HuH-7.5 (cell line): ENCODE results near the gene SAMD4B.
"Not testable (repeated sequence)": the region's sequence is repeated elsewhere in the genome, so short reads cannot be mapped to it uniquely, and the experiment has no call there.

Experiments
- DNase-seq: peaks from one replicate; pipeline ENCODE4 v3.0.0; 2011; ENCODE audit warnings: low spot score

Gene SAMD4B

DNA sequence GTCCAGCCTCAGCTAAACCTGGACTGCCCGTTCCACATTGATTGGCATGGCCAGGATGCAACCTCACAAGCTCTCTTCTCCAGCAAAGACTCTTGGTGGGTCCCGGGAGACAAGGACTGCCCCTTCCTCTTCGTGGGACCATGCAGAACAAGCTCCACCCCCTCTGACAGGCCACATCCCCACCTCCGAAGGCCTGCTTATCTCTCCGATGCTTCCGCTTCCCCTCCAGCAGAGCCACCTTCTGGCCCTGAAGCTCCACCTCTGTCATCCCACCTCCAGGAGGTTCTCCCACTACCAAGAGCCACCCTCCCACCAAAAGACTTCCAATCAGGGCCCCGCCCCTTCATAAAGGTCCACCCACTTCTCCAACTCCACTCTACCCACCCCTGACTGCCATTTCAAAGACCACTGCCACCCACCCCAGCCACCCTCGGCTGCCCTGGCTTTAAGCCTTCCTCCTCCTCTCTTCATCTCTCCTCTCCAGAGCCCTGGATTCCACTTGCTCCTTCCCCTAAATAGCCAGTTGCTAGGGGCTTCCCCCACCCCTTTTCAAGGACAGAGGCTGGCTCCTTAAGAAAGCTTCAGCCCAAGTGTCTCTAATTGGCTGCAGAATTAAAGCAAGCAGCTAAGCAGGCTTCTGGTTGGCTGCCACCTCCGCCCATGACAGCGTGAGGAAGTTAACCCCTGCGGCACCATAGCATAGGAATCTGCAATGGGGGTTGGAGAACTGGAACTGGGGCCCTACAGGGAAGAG lies 31.5 kb upstream of the SAMD4B start:
- no peak for DNase-seq

DNA sequence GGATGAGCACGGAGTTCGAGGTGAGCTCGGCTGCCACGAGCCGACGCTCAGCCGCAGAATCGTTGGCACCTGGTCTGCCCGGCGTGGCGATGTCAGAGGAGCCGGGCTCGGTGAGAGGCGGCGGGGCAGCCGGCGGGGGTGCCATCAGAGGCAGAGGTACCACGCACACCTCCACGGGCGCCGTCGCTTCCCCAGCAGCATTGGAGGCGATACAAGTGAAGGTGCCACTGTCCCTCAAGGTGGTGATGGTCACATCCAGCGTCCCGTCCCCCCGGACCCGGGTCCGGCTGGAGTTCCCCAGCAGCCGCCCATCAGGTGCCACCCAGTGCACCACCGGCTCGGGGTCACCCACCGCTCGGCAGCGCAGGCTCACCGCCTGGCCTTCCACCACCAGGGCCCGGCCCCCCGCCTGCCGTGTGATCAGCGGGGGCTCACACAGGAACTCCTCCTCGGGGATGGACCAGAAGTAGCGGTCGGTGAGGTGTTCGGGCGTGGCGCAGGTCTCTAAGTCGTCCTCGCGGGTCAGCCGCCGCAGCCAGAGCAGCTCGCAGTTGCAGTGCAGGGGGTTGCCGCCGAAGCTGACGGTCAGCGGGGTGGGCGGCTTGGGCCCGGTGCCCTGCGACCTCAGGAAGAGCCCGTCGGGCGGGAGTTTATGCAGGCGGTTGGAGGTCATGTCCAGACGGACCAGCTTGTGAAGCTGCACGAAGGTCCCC lies 28.0 kb upstream of the SAMD4B start:
- DNase-seq: no peak

DNA sequence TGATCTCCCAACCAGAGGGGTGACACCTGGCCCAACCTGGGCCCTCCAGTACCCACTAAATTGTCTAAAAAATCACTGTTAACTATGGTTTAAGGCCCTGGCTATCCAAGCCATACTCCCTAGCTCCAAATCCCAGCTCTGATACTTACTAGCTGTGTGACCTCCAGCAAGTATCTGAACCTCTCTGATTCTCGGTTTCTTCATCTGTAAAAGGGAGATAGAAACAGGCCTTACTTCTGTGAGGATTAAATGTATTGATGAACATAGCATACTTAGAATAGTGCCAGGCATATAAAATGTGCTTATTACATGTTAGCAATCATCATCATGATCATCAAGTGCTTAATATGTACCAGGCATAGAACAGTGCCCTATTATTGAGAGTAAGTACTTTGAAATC lies 26.3 kb upstream of the SAMD4B start:
- no peak for DNase-seq

DNA sequence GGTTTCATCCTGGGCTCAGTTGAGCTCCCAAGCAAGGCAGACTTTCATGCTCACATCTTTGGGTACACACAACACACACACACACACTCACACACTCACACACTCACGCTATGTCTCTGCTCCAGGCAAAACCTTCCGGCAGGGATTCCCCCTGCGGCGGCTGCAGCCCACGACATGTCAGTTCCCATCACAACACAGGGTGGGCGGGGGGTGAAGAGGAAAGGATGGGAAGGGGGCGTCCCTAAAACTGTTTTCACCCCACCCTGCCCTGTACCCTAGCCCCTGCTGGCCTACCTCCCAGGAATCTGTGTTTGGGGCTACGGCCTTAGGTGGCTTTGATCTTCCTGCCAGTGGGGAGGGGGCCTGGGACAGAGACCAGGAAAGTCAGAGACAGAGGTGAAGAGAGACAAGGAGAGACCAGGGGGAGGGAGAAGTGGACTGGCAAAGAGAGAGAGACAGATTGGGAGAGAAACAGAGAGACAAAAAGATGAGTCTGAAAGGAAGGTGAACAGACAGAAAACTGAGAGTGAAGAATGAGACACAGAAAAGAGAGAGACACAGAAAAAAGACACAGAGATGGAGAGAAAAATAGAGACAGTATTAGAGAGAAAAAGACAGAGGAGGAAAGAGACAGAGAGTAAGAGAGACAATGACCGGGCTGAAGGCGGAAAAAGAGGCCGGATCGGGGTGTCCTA lies 25.4 kb upstream of the SAMD4B start:
- no peak for DNase-seq

DNA sequence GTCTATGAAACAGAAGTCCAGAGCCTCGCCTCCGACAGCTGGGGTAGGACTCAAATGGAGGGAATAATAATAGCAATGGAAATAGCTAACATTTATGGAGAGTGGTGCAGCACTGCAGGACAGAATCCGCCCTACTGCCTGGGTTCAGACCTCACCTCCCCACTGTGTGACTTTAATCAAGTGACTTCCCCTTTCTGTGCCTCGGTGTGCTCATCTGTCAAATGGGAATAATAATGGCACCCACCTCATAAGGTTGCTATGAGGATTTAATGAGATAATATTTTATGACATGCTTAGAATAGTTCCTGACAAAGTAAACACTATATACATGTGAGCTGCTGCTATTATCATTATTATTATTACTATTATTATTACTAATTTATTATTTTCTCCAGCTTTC lies 24.7 kb upstream of the SAMD4B start:
- DNase-seq: no peak

DNA sequence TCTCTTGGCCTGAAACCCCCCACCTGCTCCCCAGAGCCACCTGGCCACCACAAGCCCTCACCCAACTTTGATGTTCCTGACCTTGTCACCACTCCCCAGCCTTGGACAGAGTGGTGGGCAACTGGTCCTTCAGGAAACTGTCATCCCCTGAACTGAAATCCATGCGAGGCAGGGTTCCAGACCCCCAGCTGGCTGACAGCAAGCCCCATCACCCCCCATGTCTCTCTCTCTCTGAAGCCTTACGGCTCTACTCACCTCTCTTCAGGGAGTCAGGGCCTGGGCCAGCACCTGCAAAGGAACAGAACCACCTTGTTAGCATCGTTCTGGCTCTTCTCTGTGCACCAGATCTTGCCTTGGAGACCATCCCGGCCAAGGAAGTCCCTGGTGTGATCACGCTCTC lies 24.1 kb upstream of the SAMD4B start:
- DNase-seq: no peak

DNA sequence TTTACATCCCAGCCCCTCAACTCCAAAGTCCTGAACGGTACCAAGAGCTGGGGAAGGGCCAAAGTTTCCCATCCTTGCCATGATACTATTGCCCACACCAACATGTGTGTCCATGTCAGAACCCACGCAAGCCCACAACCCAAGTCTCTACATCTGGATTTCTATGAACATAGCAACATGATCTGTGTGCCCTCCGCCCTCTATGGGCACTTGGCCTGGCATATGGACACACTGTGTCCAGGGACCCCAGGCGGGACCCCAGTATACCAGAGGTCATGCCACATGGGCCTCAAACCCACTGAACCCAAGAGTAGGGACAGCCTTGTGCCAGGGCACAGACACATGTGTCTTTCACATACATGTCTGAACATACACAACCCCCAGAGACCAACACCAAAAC lies 23.5 kb upstream of the SAMD4B start:
- DNase-seq: no peak

DNA sequence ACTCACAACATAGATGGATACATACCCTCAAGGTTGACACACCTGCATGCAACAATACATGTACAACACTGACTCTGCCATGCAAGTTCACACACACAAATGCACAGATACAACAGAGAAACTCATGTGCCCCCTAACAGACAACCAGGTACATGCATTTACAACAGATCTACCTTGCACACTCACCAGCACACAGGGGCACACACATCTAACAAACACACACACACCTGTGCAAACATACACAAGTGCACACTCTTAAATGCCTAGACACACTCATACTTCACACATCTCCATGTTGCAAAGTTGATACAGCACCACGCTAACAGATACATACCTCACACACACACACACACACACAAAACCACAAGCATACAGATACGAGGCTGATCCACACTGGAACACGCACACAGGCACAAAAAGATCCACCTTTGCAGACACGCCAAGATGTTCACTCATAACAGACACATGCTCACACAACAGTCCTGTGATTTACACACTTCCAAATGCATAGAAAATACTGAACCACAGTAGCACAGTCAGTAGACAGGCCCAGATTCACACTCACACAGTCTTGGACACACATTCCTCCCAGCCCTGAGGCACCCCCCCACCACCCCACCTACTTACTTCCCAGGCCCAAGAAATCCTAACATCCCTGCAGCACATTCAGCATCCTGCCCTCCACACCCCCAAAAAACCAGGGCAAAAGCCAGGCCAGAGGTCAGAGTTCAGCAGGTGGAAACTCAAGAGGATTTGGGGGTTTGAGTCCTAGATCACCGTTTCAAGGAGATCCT lies 22.9 kb upstream of the SAMD4B start:
- DNase-seq: no peak

DNA sequence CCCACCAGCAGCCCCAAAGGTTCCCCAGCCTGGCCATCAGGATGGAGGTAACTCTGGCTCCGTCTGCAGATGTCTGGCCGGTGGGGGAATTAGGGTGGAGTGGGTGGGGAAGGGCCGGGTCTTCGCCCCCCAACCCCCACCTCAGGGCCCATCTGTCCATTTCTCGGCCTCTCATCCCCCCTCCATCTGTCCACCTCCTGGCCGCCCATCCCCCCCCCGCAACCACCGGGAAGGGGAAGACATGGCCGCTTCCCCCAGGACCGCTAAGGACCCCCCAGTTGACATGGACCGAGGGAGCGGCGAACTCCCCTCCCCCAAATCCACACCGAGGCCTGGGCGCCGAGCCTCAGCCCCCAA lies 22.4 kb upstream of the SAMD4B start:
- DNase-seq: no peak

DNA sequence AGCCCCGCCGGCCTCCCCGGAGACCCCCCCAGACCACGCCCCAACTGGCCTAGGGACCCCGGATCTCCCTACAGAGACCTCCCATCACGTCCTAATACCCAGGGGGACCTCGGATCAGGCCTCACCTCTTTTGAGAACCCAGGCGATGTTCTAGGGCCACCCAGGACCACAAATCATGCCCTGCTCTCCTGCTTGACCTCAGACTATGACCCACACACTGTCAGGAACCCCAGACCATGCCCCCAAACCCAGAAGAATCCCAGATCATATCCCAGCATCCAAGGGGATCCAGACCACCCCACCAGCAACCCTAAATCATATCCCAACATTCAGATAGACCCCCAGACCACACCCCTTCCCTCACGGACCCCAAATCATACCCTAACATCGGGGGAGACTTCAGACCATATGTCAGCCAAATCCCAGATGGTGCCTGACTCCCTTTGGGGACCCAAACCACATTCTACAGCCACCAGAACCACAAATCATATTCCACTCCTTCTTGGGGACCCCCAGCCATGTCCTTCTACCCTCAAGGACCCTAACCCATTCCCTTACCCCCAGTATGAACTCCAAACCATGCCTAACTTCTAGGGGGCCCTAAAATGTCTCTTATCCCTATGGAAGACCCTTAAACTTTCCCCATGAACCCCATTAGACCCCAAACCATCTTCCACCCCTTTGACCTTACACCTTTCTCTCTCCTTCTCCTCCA lies 20.9 kb upstream of the SAMD4B start:
- DNase-seq: no peak

DNA sequence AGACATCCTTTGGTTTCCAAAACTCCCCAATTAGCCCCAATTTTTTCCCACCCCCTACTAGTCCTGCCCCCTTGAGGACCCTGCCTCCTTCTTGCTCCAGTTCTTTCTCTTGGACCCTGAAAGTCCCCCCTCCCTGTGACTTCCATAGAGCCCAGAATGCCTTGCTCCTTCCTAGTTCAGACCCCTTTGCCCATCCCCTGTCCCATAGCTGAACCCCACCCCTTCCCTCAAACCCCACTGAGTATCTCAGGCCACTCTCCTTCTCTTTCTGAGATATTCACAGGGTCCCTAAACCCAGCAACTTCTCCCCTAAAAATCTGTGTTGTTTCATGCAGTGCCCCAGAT lies 20.4 kb upstream of the SAMD4B start:
- no peak for DNase-seq

DNA sequence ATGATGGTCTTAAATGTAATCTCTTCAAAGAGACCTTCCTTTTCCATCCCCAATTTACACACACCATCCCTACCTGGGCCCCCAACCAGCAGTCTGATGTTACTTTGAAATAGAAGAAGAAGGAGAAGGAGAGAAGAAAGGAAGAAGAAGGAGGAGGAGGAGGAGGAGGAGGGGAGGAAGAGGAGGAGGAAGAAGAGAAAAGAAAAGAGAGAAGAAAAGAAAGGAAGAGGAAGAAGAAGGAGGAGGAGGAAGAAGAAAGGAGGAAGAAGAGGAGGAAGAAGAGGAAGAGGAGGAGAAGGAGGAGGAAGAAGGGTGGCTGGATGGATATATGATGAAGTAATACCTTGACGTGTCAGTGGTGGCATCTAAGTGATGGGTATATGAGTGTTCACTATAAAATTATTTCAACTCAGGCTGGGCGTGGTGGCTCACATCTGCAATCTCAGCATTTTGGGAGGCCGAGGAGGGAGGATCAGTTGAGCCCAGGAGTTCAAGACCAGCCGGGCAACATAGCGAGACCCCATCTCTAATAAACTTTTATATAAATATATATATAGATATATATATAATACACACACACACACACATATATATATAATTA lies 17.9 kb upstream of the SAMD4B start:
- no peak for DNase-seq

DNA sequence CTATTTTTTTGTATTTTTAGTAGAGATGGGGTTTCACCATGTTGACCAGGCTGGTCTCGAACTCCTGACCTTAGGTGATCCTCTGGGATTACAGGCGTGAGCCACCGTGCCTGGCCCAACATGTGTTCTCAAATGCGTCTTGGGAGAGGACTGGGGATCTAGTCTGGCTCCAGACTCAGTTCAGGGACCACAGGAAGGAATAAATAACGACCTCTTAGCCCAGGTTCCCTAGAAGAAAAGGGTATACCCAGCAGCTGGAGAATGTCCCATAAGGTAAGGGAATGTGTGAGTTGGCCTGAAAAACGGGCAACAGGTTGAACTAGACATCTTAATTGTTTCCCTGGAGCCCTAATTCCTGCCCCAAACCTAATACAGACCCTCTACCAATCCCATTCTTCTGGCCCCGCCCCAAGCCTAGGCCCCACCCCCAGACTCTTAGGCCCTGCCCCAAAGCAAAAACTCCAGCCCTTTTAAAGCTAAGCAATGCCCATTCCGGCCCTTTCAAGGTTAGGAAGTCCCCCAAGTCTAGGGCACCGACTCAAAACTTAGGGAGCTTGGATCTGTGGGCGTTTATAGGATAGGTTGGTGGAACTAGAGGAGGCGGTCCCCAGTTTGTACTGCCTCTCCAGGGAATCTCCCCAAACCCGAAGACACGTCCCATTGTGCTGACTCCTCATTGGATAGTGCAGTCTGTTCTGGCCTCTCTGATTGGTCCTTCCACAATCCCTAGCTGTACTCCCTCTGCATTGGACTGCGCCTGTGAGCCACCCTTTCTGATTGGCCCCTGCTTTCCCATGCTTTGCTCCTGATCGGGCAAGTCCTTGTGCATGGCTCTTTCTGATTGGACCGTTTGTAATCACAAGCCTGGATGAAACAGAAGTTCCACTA lies 16.2 kb upstream of the SAMD4B start:
- DNase-seq: no peak

DNA sequence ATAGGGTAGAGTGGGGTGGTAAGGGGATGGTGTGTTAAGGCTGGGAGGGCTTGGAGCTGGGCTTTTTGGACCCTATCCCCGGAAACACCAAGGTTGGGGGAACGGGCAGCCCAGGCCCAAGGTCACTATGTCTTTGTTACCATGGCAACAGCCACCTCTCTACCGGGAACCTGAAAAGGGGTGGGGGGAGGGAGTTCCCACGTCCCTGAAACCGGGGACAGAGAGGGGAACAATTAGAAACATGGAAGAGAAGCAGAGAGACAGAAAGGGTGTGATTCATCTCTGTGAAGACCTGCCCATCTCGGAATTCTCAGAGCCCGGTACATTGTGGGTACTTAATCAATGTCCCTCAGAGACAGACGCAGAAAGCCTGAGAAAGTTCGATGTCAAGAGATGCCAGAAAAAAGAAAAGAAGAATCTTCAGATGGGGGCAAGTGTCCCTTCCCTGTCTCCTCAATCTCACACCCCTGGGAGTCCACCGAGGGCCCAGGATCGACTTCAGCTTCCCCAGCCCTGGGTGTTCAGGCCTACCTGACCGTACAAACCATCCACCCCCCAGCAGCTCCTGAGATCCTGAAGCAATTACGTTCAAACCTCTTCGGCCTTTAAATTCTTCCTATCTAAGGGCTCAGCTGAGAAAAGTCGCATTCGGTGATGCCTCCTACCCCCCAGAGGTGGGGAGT lies 14.7 kb upstream of the SAMD4B start:
- DNase-seq: no peak

DNA sequence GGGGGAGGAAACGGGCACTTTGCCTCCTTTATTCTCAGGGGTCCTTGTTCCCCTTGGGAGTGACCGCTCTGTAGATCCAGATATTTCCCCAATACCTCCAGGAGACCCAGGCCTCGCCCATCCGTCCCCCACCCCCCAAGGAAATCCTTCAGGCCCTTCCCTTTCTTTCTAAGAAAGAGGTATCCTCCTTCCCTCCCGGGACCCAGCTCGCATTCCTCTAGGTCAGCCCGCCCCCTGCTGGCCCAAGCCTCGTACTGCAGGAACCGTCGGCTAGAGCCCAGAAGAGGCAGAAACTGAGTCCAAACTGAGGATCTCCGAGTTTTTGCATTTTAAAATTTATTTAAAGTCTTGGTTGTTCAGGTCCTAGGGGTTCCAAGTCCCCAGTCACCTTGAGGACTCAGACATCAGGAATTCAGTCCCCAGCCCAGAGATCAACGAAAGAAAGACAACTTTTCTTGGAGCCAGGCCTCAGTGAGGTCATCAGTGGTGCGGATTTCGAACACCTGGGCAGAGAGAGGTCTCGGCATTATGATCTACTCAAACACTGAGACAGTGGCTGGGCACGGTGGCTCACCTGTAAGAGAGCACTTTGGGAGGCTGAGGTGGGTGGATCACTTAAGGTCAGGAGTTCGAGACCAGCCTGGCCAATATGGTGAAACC lies 14.0 kb upstream of the SAMD4B start:
- DNase-seq: peak; percentile 77

DNA sequence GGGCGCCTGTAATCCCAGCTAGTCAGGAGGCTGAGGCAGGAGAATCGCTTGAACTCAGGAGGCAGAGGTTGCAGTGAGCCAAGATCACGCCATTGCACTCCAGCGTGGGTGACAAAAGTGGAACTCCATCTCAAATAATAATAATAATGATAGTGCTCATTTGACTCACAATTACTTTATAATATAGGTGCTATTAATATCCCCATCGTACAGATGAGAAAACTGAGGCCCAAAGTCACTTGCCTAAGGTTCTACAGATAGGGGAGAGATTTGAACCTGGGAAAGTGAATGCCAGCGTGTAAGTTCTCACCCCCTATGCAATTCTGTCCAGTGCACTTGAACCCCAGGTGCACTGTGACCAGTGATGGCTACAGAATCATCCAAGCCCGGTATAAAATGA lies 12.3 kb upstream of the SAMD4B start:
- no peak for DNase-seq

DNA sequence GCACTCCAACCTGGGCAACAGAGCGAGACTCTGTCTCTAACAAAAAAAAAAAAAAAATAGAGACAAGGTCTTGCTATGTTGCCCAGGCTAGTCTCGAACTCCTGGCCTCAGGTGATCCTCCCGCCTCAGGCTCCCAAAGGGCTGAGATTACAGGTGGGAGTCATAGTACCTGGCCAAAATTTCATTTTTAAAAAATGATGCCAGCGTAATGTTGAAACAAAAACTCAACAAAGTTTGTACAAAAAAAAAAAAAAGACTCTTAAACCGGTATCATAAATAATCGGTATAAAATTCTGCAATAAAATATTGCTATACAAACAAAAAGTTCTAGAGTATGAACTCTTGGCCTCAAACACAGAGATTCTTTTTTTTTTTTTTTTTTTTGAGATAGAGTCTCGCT lies 9.9 kb upstream of the SAMD4B start:
- DNase-seq: no peak

DNA sequence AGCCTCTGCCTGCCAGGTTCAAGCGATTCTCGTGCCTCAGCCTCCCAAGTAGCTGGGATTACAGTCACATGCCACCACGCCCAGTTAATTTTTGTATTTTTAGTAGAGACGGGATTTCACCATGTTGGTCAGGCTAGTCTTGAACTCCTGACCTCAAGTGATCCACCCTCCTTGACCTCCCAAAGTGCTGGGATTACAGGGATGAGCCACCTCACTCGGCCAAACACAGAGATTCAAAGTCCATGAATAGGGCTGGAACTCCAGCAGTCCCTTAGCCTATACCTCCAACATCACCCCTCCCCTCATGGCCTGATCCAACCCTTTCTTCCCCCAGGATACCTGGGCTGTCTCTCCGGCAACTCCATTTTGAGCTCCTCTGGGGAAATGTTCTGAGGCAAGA lies 9.5 kb upstream of the SAMD4B start:
- DNase-seq: not testable (repeated sequence)

DNA sequence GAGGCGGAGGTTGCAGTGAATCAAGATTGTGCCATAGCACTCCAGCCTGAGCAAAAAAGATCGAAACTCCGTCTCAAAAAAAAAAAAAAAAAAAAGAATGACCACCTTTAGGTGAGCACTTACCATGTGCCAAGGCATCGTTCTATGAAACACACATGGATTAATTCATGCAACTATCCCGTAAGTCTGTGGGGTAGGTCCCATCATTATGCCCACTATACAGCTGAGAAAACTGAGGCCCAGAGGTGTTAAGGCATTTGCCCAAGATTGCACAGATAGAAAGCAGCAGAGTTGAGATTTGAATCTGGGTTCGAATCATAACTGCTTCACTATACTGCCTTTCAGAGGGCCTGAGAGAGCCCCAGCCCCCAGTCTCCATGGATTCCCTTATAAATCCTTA lies 8.7 kb upstream of the SAMD4B start:
- no peak for DNase-seq
